ENCODE measurements around the gene ABCA9.
"Not testable (repeated sequence)": the region's sequence is repeated elsewhere in the genome, so short reads cannot be mapped to it uniquely, and the experiment has no call there.

Gene ABCA9

GRCh38 chr17:68950725-68951124 is 110.0 kb downstream of the ABCA9 start:
- no peak for DNase-seq (ENCODE audit: low spot score)

- DNase-seq (ENCODE audit: low spot score): not testable (repeated sequence)
These were observed 112.9 kb downstream of the ABCA9 start for GRCh38 chr17:68947868-68948267.

- DNase-seq (ENCODE audit: low spot score): no peak
These were observed 116.2 kb downstream of the ABCA9 start for GRCh38 chr17:68944435-68945035.

- DNase-seq (ENCODE audit: low spot score): not testable (repeated sequence)
These were observed 116.9 kb downstream of the ABCA9 start for GRCh38 chr17:68943812-68944182.

- DNase-seq (ENCODE audit: low spot score): no peak
These were observed 117.5 kb downstream of the ABCA9 start for GRCh38 chr17:68943123-68943811.

- no peak for DNase-seq (ENCODE audit: low spot score)
These were observed 118.3 kb downstream of the ABCA9 start for GRCh38 chr17:68942389-68942788.

- DNase-seq (ENCODE audit: low spot score): no peak
These were observed 119.0 kb downstream of the ABCA9 start for GRCh38 chr17:68941761-68942160.

GRCh38 chr17:68939195-68939594 is 121.5 kb downstream of the ABCA9 start:
- DNase-seq (ENCODE audit: low spot score): no peak

GRCh38 chr17:68937890-68938514 is 122.7 kb downstream of the ABCA9 start:
- DNase-seq (ENCODE audit: low spot score): no peak

GRCh38 chr17:68927516-68927915 is 133.2 kb downstream of the ABCA9 start:
- no peak for DNase-seq (ENCODE audit: low spot score)

GRCh38 chr17:68924793-68925720 is 135.7 kb downstream of the ABCA9 start:
- no peak for DNase-seq (ENCODE audit: low spot score)
